ENCODE measurements around the gene CCL13. TPM values are rescaled to one million over a fixed set of nuclear protein-coding genes. Genes with fewer than 3 reads are reported as not detected.

The CCL13 gene
- 10 to 100 TPM in 1 of 5 donors, not detected in 4; 29.5 TPM for total RNA-seq
- 10 to 100 TPM in 1 of 3 donors, 1 to 10 TPM in 1, under 1 TPM in 1; 0.65 to 17.3 (median 6.7) TPM for polyA plus RNA-seq
- long read RNA-seq, donor 1: 0 reads
- long read RNA-seq, donor 2: 0 reads
- long read RNA-seq, donor 3, partial matches to known transcripts: 0 of 1 reads
- long read RNA-seq, donor 3, other reads (novel, unspliced or antisense): 0 of 1 reads
- long read RNA-seq, donor 4: 0 reads
- long read RNA-seq, donor 5: 0 reads
- long read RNA-seq, donor 6, partial matches to known transcripts: 0 of 1 reads
- long read RNA-seq, donor 6, other reads (novel, unspliced or antisense): 0 of 1 reads
- long read RNA-seq, donor 7, partial matches to known transcripts: 0 of 3 reads
- long read RNA-seq, donor 7, other reads (novel, unspliced or antisense): 0 of 3 reads
- long read RNA-seq, donor 8: 0 reads
- long read RNA-seq, donor 9: 0 reads
- long read RNA-seq, donor 10: 0 reads

- peaks cover 0 to 5% (median 0%) of the 10 kb centered on the region in 4 donors for H3K9me3 ChIP-seq
- TF ChIP-seq POLR2A (IDR thresholded peaks at IDR 0.05): no peak
- no peak for TF ChIP-seq CTCF (IDR thresholded peaks at IDR 0.05)
- intact Hi-C loops (cut with DNase I; ENCODE audit: low total_unique reads): no loop called here
- peak within 1 kb of the TSS in 2 of 5 donors; percentile 4 to 63 for H3K27ac ChIP-seq
- no peak within 1 kb of the TSS for H3K4me3 ChIP-seq
- no peaks in the 10 kb centered on the region for H3K4me1 ChIP-seq
- no peaks in the 10 kb centered on the region for H3K36me3 ChIP-seq
- H3K27me3 ChIP-seq: no peaks in the 10 kb centered on the region
- DNase-seq: no peak
- WGBS, 5 donors: 82 to 95% (median 85%) methylated on average over 5 of the region's 5 CpGs
These were observed at the start of gene CCL13 for GRCh38 chr17:34356194-34356593. Gene CCL13 (plus strand): TSS chr17:34356480. CDS start chr17:34356527, 47 bp downstream.

- peaks cover 0 to 16% (median 5%) of the 10 kb centered on the region in 4 donors for H3K4me1 ChIP-seq
- WGBS, 5 donors: 46 to 59% (median 54%) methylated on average over 3 of the region's 3 CpGs
- intact Hi-C loops (cut with DNase I; ENCODE audit: low total_unique reads): no loop called here
- H3K9me3 ChIP-seq: no peaks in the 10 kb centered on the region
- H3K27me3 ChIP-seq: peaks cover 0 to 6% (median 0%) of the 10 kb centered on the region in 3 donors
- no peaks in the 10 kb centered on the region for H3K36me3 ChIP-seq
- no peak for TF ChIP-seq CTCF (IDR thresholded peaks at IDR 0.05)
- no peak for TF ChIP-seq EP300 (IDR thresholded peaks at IDR 0.05)
- no peak for TF ChIP-seq POLR2A (IDR thresholded peaks at IDR 0.05)
- TF ChIP-seq POLR2AphosphoS5 (IDR thresholded peaks at IDR 0.05): no peak
- peak overlapping the region in 2 of 5 donors; percentile 11 to 44 for H3K27ac ChIP-seq
- DNase-seq: no peak
- H3K4me3 ChIP-seq: no peak overlapping the region
These were observed 49.2 kb upstream of the CCL13 start for GRCh38 chr17:34307110-34307509.

- intact Hi-C loops (cut with DNase I; ENCODE audit: low total_unique reads): no loop called here
- peaks cover 0 to 16% (median 5%) of the 10 kb centered on the region in 4 donors for H3K4me1 ChIP-seq
- H3K9me3 ChIP-seq: no peaks in the 10 kb centered on the region
- peak overlapping the region in 1 of 5 donors; percentile 44 for H3K27ac ChIP-seq
- H3K4me3 ChIP-seq: no peak overlapping the region
- DNase-seq: no peak
- H3K27me3 ChIP-seq: peaks cover 0 to 6% (median 0%) of the 10 kb centered on the region in 3 donors
- no peaks in the 10 kb centered on the region for H3K36me3 ChIP-seq
- TF ChIP-seq POLR2AphosphoS5 (IDR thresholded peaks at IDR 0.05) (no peak), CTCF (IDR thresholded peaks at IDR 0.05) (no peak), POLR2A (IDR thresholded peaks at IDR 0.05) (no peak), EP300 (IDR thresholded peaks at IDR 0.05) (no peak)
These were observed 47.9 kb upstream of the CCL13 start for GRCh38 chr17:34308371-34308770.

GRCh38 chr17:34311291-34311690, 45.0 kb upstream of the CCL13 start:
- Histone ChIP-seq H3K27ac (no peak overlapping the region), H3K4me3 (no peak overlapping the region), H3K36me3 (no peaks in the 10 kb centered on the region), H3K27me3 (peaks cover 0 to 6% (median 0%) of the 10 kb centered on the region in 3 donors), H3K4me1 (peaks cover 6 to 29% (median 11%) of the 10 kb centered on the region in 4 donors), H3K9me3 (no peaks in the 10 kb centered on the region)
- 71 to 85% (median 81%) methylated on average over 7 of the region's 7 CpGs for WGBS, 5 donors
- intact Hi-C loops (cut with DNase I; ENCODE audit: low total_unique reads): no loop called here
- TF ChIP-seq POLR2AphosphoS5 (IDR thresholded peaks at IDR 0.05) (no peak), EP300 (IDR thresholded peaks at IDR 0.05) (no peak), CTCF (IDR thresholded peaks at IDR 0.05) (no peak), POLR2A (IDR thresholded peaks at IDR 0.05) (no peak)
- no peak for DNase-seq
